Mucosa of stomach (tissue), 1 donor: ENCODE results near the gene MELTF.

Source experiments
- H3K27me3 ChIP-seq: one replicate; pipeline ENCODE4 v1.7.0; 2013; ENCODE audit warnings: mild to moderate bottlenecking, low read length; ENCODE audit not compliant: control insufficient read depth, insufficient read depth
- H3K36me3 ChIP-seq: one replicate; pipeline ENCODE4 v1.7.0; 2013; ENCODE audit warnings: low read length; ENCODE audit not compliant: control insufficient read depth, insufficient read depth
- H3K4me1 ChIP-seq: one replicate; pipeline ENCODE4 v1.7.0; 2013; ENCODE audit warnings: mild to moderate bottlenecking, low read length; ENCODE audit not compliant: control insufficient read depth, insufficient read depth
- H3K4me3 ChIP-seq: one replicate; pipeline ENCODE4 v1.7.0; 2013; ENCODE audit warnings: low read length
- H3K9ac ChIP-seq: one replicate; pipeline ENCODE4 v1.7.0; 2013; ENCODE audit warnings: mild to moderate bottlenecking, low read length, moderate library complexity
- H3K9me3 ChIP-seq: one replicate; pipeline ENCODE4 v1.7.0; 2013; ENCODE audit warnings: mild to moderate bottlenecking, low read length, moderate library complexity; ENCODE audit not compliant: control insufficient read depth
- donor health status: Pancreatic carcinoma.

The MELTF gene

GRCh38 chr3:196979545-196979944 is 50.1 kb downstream of the MELTF start:
- H3K36me3 ChIP-seq, result no peaks in the 10 kb centered on the region
- no peak overlapping the region for H3K9ac ChIP-seq
- no peaks in the 10 kb centered on the region for H3K4me1 ChIP-seq
- H3K9me3 ChIP-seq, result no peaks in the 10 kb centered on the region
- no peaks in the 10 kb centered on the region for H3K27me3 ChIP-seq
- H3K4me3 ChIP-seq, result no peak overlapping the region

GRCh38 chr3:196976941-196977340 is 52.7 kb downstream of the MELTF start:
- no peaks in the 10 kb centered on the region for H3K9me3 ChIP-seq
- H3K9ac ChIP-seq, result no peak overlapping the region

GRCh38 chr3:196975349-196975748 is 54.3 kb downstream of the MELTF start:
- Histone ChIP-seq H3K9ac (no peak overlapping the region), H3K36me3 (no peaks in the 10 kb centered on the region), H3K27me3 (no peaks in the 10 kb centered on the region), H3K4me1 (no peaks in the 10 kb centered on the region), H3K4me3 (no peak overlapping the region), H3K9me3 (no peaks in the 10 kb centered on the region)

More at GRCh38 chr3:196976941-196977340, 52.7 kb downstream of the MELTF start:
- Histone ChIP-seq H3K27me3 (no peaks in the 10 kb centered on the region), H3K4me1 (no peaks in the 10 kb centered on the region), H3K4me3 (no peak overlapping the region), H3K36me3 (no peaks in the 10 kb centered on the region)

GRCh38 chr3:196974661-196975060 is 55.0 kb downstream of the MELTF start:
- no peaks in the 10 kb centered on the region for H3K27me3 ChIP-seq

GRCh38 chr3:196971094-196971698 is 58.4 kb downstream of the MELTF start:
- Histone ChIP-seq H3K4me3 (no peak overlapping the region), H3K36me3 (no peaks in the 10 kb centered on the region), H3K4me1 (peaks cover 8% of the 10 kb centered on the region), H3K9ac (no peak overlapping the region), H3K27me3 (no peaks in the 10 kb centered on the region), H3K9me3 (no peaks in the 10 kb centered on the region)

More at GRCh38 chr3:196974661-196975060, 55.0 kb downstream of the MELTF start:
- Histone ChIP-seq H3K9me3 (no peaks in the 10 kb centered on the region), H3K36me3 (no peaks in the 10 kb centered on the region), H3K4me3 (no peak overlapping the region), H3K9ac (no peak overlapping the region), H3K4me1 (no peaks in the 10 kb centered on the region)

GRCh38 chr3:196970547-196971093 is 59.0 kb downstream of the MELTF start:
- Histone ChIP-seq H3K9me3 (no peaks in the 10 kb centered on the region), H3K36me3 (no peaks in the 10 kb centered on the region), H3K4me1 (peaks cover 8% of the 10 kb centered on the region), H3K9ac (no peak overlapping the region), H3K4me3 (no peak overlapping the region), H3K27me3 (no peaks in the 10 kb centered on the region)

- H3K27me3 ChIP-seq, result no peaks in the 10 kb centered on the region
- no peak overlapping the region for H3K9ac ChIP-seq
These were observed 59.7 kb downstream of the MELTF start for GRCh38 chr3:196969660-196970546.

GRCh38 chr3:196969134-196969659 is 60.4 kb downstream of the MELTF start:
- peak overlapping the region; percentile 62 for H3K9ac ChIP-seq
- no peaks in the 10 kb centered on the region for H3K36me3 ChIP-seq
- H3K4me3 ChIP-seq, result peak overlapping the region; percentile 14
- no peaks in the 10 kb centered on the region for H3K9me3 ChIP-seq
- no peaks in the 10 kb centered on the region for H3K27me3 ChIP-seq
- H3K4me1 ChIP-seq, result peaks cover 8% of the 10 kb centered on the region

More at GRCh38 chr3:196969660-196970546, 59.7 kb downstream of the MELTF start:
- no peak overlapping the region for H3K4me3 ChIP-seq
- no peaks in the 10 kb centered on the region for H3K9me3 ChIP-seq
- H3K4me1 ChIP-seq, result peaks cover 8% of the 10 kb centered on the region
- no peaks in the 10 kb centered on the region for H3K36me3 ChIP-seq

- no peaks in the 10 kb centered on the region for H3K36me3 ChIP-seq
- H3K4me3 ChIP-seq, result peak within 1 kb of the TSS; percentile 50
- H3K9me3 ChIP-seq, result no peaks in the 10 kb centered on the region
- peak within 1 kb of the TSS; percentile 62 for H3K9ac ChIP-seq
- no peaks in the 10 kb centered on the region for H3K27me3 ChIP-seq
- peaks cover 8% of the 10 kb centered on the region for H3K4me1 ChIP-seq
These were observed 61.1 kb downstream of the MELTF start, which contains the start of gene PIGZ for GRCh38 chr3:196968233-196969133. TSS of gene PIGZ (minus strand) at chr3:196968833. CDS start at chr3:196952031, 16,802 bp downstream.

- H3K9me3 ChIP-seq, result no peaks in the 10 kb centered on the region
- H3K27me3 ChIP-seq, result no peaks in the 10 kb centered on the region
- no peak overlapping the region for H3K4me3 ChIP-seq
- H3K4me1 ChIP-seq, result peaks cover 8% of the 10 kb centered on the region
- no peaks in the 10 kb centered on the region for H3K36me3 ChIP-seq
- peak overlapping the region; percentile 59 for H3K9ac ChIP-seq
These were observed 62.0 kb downstream of the MELTF start for GRCh38 chr3:196967412-196968232.
